ENCODE results near the gene ZNF280C. TPM values are rescaled to one million over a fixed set of nuclear protein-coding genes. Genes with fewer than 3 reads are reported as not detected.

The ZNF280C gene
- total RNA-seq, 1 experiment from 2014 or later: 15.0 TPM

DNA sequence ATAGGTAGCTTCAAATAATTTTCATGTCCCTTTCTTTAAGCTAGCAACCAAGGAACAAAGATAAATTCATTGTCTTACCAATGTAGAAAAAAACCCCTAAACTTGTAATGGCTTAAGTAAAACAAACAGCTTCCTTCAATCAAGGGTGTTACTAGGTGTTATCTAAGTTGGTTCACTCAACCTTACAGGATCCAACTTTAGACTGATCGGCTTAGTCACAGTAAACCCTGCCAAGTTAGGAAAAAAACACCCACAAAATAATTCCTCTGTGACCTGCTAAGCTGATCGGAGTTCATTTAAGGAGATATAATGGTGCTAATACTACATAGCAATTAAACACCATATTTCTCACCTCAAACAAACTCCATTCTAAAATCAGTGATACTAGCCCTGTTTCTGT is 113.1 kb downstream of the ZNF280C start:
- Mint-ChIP-seq H3K27ac (no peak overlapping the region), H3K36me3 (peaks cover 2% of the 10 kb centered on the region; the same call in 1 of the 2 replicates), H3K4me1 (no peaks in the 10 kb centered on the region), H3K9me3 (no peaks in the 10 kb centered on the region), H3K27me3 (ENCODE audit: low read depth) (no peaks in the 10 kb centered on the region), H3K4me3 (no peak overlapping the region)
- DNase-seq (ENCODE audit: low spot score): no peak
- ChIA-PET POLR2A (no interaction called here), CTCF (interaction anchor here (1.1 to 1.3 kb wide), 2 partner anchors 76 to 95 kb away, joined by 3 to 7 read pairs; no protein-coding TSS in a partner anchor)
- no peak for ATAC-seq
- no peak for TF ChIP-seq NR2C2 (CRISPR knock-in tag; IDR thresholded peaks at IDR 0.05)
- no peak for TF ChIP-seq HMGA2 (CRISPR knock-in tag; IDR thresholded peaks at IDR 0.05)
- TF ChIP-seq, protein P1, sequence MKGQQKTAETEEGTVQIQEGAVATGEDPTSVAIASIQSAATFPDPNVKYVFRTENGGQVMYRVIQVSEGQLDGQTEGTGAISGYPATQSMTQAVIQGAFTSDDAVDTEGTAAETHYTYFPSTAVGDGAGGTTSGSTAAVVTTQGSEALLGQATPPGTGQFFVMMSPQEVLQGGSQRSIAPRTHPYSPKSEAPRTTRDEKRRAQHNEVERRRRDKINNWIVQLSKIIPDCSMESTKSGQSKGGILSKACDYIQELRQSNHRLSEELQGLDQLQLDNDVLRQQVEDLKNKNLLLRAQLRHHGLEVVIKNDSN (CRISPR knock-in tag; IDR thresholded peaks at IDR 0.05): no peak
- no peak for TF ChIP-seq NR1H2 (CRISPR knock-in tag; IDR thresholded peaks at IDR 0.05)
- no peak for TF ChIP-seq ZNF138 (CRISPR knock-in tag; conservative IDR thresholded peaks at IDR 0.05)
- TF ChIP-seq, protein P2, sequence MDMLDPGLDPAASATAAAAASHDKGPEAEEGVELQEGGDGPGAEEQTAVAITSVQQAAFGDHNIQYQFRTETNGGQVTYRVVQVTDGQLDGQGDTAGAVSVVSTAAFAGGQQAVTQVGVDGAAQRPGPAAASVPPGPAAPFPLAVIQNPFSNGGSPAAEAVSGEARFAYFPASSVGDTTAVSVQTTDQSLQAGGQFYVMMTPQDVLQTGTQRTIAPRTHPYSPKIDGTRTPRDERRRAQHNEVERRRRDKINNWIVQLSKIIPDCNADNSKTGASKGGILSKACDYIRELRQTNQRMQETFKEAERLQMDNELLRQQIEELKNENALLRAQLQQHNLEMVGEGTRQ (CRISPR knock-in tag; IDR thresholded peaks at IDR 0.05): no peak
- TF ChIP-seq, protein P3, sequence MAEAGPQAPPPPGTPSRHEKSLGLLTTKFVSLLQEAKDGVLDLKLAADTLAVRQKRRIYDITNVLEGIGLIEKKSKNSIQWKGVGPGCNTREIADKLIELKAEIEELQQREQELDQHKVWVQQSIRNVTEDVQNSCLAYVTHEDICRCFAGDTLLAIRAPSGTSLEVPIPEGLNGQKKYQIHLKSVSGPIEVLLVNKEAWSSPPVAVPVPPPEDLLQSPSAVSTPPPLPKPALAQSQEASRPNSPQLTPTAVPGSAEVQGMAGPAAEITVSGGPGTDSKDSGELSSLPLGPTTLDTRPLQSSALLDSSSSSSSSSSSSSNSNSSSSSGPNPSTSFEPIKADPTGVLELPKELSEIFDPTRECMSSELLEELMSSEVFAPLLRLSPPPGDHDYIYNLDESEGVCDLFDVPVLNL (CRISPR knock-in tag; IDR thresholded peaks at IDR 0.05; ENCODE audit: borderline replicate concordance, low read depth): no peak
- TF ChIP-seq MXD4 (CRISPR knock-in tag; IDR thresholded peaks at IDR 0.05; ENCODE audit: borderline replicate concordance): no peak
- TF ChIP-seq MYBL2 (CRISPR knock-in tag; IDR thresholded peaks at IDR 0.05): no peak
- no peak for TF ChIP-seq FOXP1 (CRISPR knock-in tag; IDR thresholded peaks at IDR 0.05; ENCODE audit: borderline replicate concordance)
- no peak for TF ChIP-seq FOXJ3 (CRISPR knock-in tag; IDR thresholded peaks at IDR 0.05; ENCODE audit: borderline replicate concordance)
- TF ChIP-seq GABPB1 (CRISPR knock-in tag; IDR thresholded peaks at IDR 0.05): no peak
- TF ChIP-seq, protein P4, sequence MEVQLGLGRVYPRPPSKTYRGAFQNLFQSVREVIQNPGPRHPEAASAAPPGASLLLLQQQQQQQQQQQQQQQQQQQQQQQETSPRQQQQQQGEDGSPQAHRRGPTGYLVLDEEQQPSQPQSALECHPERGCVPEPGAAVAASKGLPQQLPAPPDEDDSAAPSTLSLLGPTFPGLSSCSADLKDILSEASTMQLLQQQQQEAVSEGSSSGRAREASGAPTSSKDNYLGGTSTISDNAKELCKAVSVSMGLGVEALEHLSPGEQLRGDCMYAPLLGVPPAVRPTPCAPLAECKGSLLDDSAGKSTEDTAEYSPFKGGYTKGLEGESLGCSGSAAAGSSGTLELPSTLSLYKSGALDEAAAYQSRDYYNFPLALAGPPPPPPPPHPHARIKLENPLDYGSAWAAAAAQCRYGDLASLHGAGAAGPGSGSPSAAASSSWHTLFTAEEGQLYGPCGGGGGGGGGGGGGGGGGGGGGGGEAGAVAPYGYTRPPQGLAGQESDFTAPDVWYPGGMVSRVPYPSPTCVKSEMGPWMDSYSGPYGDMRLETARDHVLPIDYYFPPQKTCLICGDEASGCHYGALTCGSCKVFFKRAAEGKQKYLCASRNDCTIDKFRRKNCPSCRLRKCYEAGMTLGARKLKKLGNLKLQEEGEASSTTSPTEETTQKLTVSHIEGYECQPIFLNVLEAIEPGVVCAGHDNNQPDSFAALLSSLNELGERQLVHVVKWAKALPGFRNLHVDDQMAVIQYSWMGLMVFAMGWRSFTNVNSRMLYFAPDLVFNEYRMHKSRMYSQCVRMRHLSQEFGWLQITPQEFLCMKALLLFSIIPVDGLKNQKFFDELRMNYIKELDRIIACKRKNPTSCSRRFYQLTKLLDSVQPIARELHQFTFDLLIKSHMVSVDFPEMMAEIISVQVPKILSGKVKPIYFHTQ (CRISPR knock-in tag; IDR thresholded peaks at IDR 0.05): no peak
- TF ChIP-seq, protein P5, sequence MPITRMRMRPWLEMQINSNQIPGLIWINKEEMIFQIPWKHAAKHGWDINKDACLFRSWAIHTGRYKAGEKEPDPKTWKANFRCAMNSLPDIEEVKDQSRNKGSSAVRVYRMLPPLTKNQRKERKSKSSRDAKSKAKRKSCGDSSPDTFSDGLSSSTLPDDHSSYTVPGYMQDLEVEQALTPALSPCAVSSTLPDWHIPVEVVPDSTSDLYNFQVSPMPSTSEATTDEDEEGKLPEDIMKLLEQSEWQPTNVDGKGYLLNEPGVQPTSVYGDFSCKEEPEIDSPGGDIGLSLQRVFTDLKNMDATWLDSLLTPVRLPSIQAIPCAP (CRISPR knock-in tag; IDR thresholded peaks at IDR 0.05): no peak

Other genes starting within 250 kb of the ZNF280C start
- 1.7 to 1.9 TPM (median 1.9 TPM) in 3 replicates for gene ELF4, start 158.4 kb downstream of the ZNF280C start, total RNA-seq (2021)
- 53.5 to 55.9 TPM (median 55.0 TPM) in 3 replicates for gene AIFM1, start 103.1 kb downstream of the ZNF280C start, total RNA-seq (2021)
- 2.1 to 3.1 TPM (median 3.0 TPM) in 3 replicates for gene RAB33A, start 96.9 kb downstream of the ZNF280C start, total RNA-seq (2021)
- gene SLC25A14, start 71.0 kb upstream of the ZNF280C start, total RNA-seq (2021): 14.5 to 21.2 TPM (median 16.1 TPM) in 3 replicates
- not detected in 3 replicates for gene GPR119, start 116.8 kb upstream of the ZNF280C start, total RNA-seq (2021)
- 20.7 to 23.4 TPM (median 21.2 TPM) in 3 replicates for gene RBMX2, start 133.1 kb upstream of the ZNF280C start, total RNA-seq (2021)

Measured in WTC11 (cell line).